ENCODE measurements around the gene CPNE4. TPM values are rescaled to one million over a fixed set of nuclear protein-coding genes. Genes with fewer than 3 reads are reported as not detected.
A peak's percentile ranks its signal among the peaks of the same experiment; 100 is the strongest.

The CPNE4 gene
- total and polyA plus RNA-seq, 2 donors (not counting 3 experiments of a cell fraction or from before 2014, with no cell fraction given) = not detected

DNA sequence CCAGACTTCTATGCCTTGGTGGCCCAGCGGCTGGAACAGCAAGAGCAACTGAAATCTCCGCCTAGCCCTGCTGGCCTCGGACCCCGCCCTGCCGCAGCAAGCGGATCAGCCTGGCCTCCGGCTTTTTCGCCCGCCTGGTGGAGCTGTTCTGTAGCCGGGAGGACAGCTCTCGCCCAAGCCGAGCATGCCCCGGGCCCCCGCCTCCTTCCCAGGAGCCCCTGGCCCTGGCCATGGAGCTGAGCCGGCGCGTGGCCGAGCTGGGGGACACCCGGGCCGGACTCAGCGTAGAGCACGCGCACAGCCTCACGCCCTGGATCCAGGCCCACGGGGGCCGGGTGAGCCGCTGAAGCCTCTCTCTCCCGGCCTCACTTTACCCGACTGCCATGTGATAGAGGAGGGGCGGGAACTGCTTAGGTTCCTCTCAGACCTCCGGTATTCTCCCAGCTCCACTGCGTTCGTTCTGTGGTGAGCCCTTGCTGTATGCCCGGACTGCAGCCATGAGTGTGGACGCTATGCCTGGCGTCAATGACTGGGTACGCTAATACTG lies 507.9 kb downstream of the CPNE4 start:
- H3K4me2 ChIP-seq (ENCODE audit: insufficient read depth, low read length) = peak overlapping the region; percentile 74
- FAIRE-seq (no peak), DNase-seq (ENCODE audit: low read depth, low spot score) (peak; percentile 42)
- no peaks in the 10 kb centered on the region for H3K4me1 ChIP-seq (ENCODE audit: control insufficient read depth, extremely low read depth, insufficient read depth, low read length)
- ChIA-PET POLR2A (no interaction called here), CTCF (interaction anchor here (0.6 to 1.7 kb wide), 13 partner anchors 9 to 508 kb away, joined by 3 to 7 read pairs (median 4); partner anchors contain the start of gene CPNE4)
- intact Hi-C loops (cut with micrococcal nuclease) (no loop called here), dilution Hi-C loops (cut with MboI; ENCODE audit: extremely low pct_ligation_motif_present, low sequenced_read_pairs) (no loop called here)
- no peaks in the 10 kb centered on the region for H3K9me1 ChIP-seq (replicated peaks; ENCODE audit: control insufficient read depth, extremely low read depth, insufficient read depth, low read length)
- no peak overlapping the region for H3K9ac ChIP-seq (replicated peaks; ENCODE audit: extremely low read depth, insufficient read depth, low read length)
- H3K27ac ChIP-seq (ENCODE audit: insufficient read depth, low read depth, low read length) = no peak overlapping the region
- H3K36me3 ChIP-seq (ENCODE audit: control insufficient read depth in 2 of 2, extremely low read depth in 1 of 2, insufficient read depth in 2 of 2, low read length in 2 of 2) = no peaks in the 10 kb centered on the region
- no TSS peak for BruUV-seq (replicated peaks)
- peak overlapping the region; percentile 96 for H2AFZ ChIP-seq (ENCODE audit: low read depth, low read length)
- TF ChIP-seq, protein P1, sequence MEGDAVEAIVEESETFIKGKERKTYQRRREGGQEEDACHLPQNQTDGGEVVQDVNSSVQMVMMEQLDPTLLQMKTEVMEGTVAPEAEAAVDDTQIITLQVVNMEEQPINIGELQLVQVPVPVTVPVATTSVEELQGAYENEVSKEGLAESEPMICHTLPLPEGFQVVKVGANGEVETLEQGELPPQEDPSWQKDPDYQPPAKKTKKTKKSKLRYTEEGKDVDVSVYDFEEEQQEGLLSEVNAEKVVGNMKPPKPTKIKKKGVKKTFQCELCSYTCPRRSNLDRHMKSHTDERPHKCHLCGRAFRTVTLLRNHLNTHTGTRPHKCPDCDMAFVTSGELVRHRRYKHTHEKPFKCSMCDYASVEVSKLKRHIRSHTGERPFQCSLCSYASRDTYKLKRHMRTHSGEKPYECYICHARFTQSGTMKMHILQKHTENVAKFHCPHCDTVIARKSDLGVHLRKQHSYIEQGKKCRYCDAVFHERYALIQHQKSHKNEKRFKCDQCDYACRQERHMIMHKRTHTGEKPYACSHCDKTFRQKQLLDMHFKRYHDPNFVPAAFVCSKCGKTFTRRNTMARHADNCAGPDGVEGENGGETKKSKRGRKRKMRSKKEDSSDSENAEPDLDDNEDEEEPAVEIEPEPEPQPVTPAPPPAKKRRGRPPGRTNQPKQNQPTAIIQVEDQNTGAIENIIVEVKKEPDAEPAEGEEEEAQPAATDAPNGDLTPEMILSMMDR (IDR thresholded peaks at IDR 0.05; ENCODE audit: extremely low read depth in 1 of 2, insufficient read depth in 1 of 2, low read depth in 1 of 2, low read length in 2 of 2) = peak; percentile 48 to 67
- no peak for TF ChIP-seq POLR2AphosphoS5 (IDR thresholded peaks at IDR 0.05; ENCODE audit: insufficient read depth, low read depth, low read length)
- no peak for TF ChIP-seq POLR2A (IDR thresholded peaks at IDR 0.05; ENCODE audit: low read depth, low read length)
- TF ChIP-seq JUN (IDR thresholded peaks at IDR 0.05; ENCODE audit: borderline replicate concordance, insufficient read depth, insufficient read length, low read depth) = no peak
- H4K20me1 ChIP-seq (replicated peaks; ENCODE audit: control insufficient read depth, extremely low read depth, insufficient read depth, low read length) = no peaks in the 10 kb centered on the region
- H3K9me3 ChIP-seq (replicated peaks; ENCODE audit: control insufficient read depth, insufficient read depth, low read length) = no peaks in the 10 kb centered on the region
- H3K79me2 ChIP-seq (ENCODE audit: control insufficient read depth, insufficient read depth, low read length) = no peaks in the 10 kb centered on the region
- H3K4me3 ChIP-seq (replicated peaks in 1 of 3; ENCODE audit: insufficient read depth in 1 of 3, low read depth in 1 of 3, low read length in 3 of 3) = peak overlapping the region in 1 of 3 experiments; percentile 28
- peaks cover 2 to 14% of the 10 kb centered on the region in 2 experiments for H3K27me3 ChIP-seq (ENCODE audit: control insufficient read depth in 2 of 2, insufficient read depth in 2 of 2, low read length in 2 of 2)

DNA sequence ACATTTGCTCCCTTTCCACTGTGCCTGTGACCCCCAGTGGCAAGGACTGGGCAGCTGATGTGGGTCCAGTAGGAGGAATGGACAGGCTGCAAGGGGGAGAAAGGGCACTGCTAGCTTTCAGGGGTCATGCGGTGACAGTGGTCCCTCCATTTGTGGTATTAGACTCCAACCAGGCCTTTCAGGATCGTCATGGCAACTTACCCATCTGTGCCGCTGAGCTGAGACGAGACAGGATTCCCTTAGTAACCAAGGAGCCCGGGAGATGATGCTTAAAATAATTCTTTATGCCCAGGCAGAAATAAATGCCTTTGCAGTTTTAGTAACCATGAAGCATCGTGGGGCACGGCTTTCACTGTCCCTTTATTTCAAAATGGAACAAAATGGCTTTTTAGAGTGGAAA lies 516.1 kb downstream of the CPNE4 start:
- DNase-seq (ENCODE audit: low read depth, low spot score) (no peak), FAIRE-seq (no peak)
- Histone ChIP-seq H2AFZ (ENCODE audit: low read depth, low read length) (no peak overlapping the region), H4K20me1 (replicated peaks; ENCODE audit: control insufficient read depth, extremely low read depth, insufficient read depth, low read length) (no peaks in the 10 kb centered on the region), H3K4me3 (replicated peaks in 1 of 3; ENCODE audit: insufficient read depth in 1 of 3, low read depth in 1 of 3, low read length in 3 of 3) (no peak overlapping the region), H3K36me3 (ENCODE audit: control insufficient read depth in 2 of 2, extremely low read depth in 1 of 2, insufficient read depth in 2 of 2, low read length in 2 of 2) (no peaks in the 10 kb centered on the region), H3K79me2 (ENCODE audit: control insufficient read depth, insufficient read depth, low read length) (no peaks in the 10 kb centered on the region), H3K27me3 (ENCODE audit: control insufficient read depth in 2 of 2, insufficient read depth in 2 of 2, low read length in 2 of 2) (no peaks in the 10 kb centered on the region), H3K9ac (replicated peaks; ENCODE audit: extremely low read depth, insufficient read depth, low read length) (no peak overlapping the region), H3K4me1 (ENCODE audit: control insufficient read depth, extremely low read depth, insufficient read depth, low read length) (no peaks in the 10 kb centered on the region), H3K9me3 (replicated peaks; ENCODE audit: control insufficient read depth, insufficient read depth, low read length) (no peaks in the 10 kb centered on the region), H3K9me1 (replicated peaks; ENCODE audit: control insufficient read depth, extremely low read depth, insufficient read depth, low read length) (no peaks in the 10 kb centered on the region), H3K4me2 (ENCODE audit: insufficient read depth, low read length) (no peak overlapping the region), H3K27ac (ENCODE audit: insufficient read depth, low read depth, low read length) (no peak overlapping the region)
- BruUV-seq (replicated peaks) = no TSS peak
- TF ChIP-seq JUN (IDR thresholded peaks at IDR 0.05; ENCODE audit: borderline replicate concordance, insufficient read depth, insufficient read length, low read depth) (no peak), MYC (IDR thresholded peaks at IDR 0.05; ENCODE audit: low read depth, low read length) (no peak), EZH2 (IDR thresholded peaks at IDR 0.05; ENCODE audit: borderline replicate concordance, low read depth, low read length, severe bottlenecking) (no peak), GATA2 (IDR thresholded peaks at IDR 0.05; ENCODE audit: insufficient read depth, insufficient read length, low read depth, low read length) (no peak), POLR2AphosphoS5 (IDR thresholded peaks at IDR 0.05; ENCODE audit: insufficient read depth, low read depth, low read length) (no peak), POLR2A (IDR thresholded peaks at IDR 0.05; ENCODE audit: low read depth, low read length) (no peak), FOS (IDR thresholded peaks at IDR 0.05; ENCODE audit: borderline replicate concordance, insufficient read depth, low read length) (no peak)
- TF ChIP-seq, protein P2, sequence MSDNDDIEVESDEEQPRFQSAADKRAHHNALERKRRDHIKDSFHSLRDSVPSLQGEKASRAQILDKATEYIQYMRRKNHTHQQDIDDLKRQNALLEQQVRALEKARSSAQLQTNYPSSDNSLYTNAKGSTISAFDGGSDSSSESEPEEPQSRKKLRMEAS (IDR thresholded peaks at IDR 0.05; ENCODE audit: insufficient read depth, insufficient read length) = no peak
- TF ChIP-seq, protein P1 (IDR thresholded peaks at IDR 0.05; ENCODE audit: extremely low read depth in 1 of 2, insufficient read depth in 1 of 2, low read depth in 1 of 2, low read length in 2 of 2) = no peak
- intact Hi-C loops (cut with micrococcal nuclease) = loop anchor here (10.0 kb wide), 1 partner anchor 274 kb away; no protein-coding TSS in a partner anchor
- dilution Hi-C loops (cut with MboI; ENCODE audit: extremely low pct_ligation_motif_present, low sequenced_read_pairs) = no loop called here
- ChIA-PET CTCF (no interaction called here), POLR2A (no interaction called here)

Measured in endothelial cell of umbilical vein (primary cell).